Endodermal cell (in vitro differentiated cells): ENCODE data around the gene IRF2BPL. TPM values are rescaled to one million over a fixed set of nuclear protein-coding genes. Genes with fewer than 3 reads are reported as not detected.
A peak's percentile ranks its signal among the peaks of the same experiment; 100 is the strongest.

ENCODE experiments used
- DNase-seq: peaks from one replicate; pipeline ENCODE4 v3.0.0-alpha.2; 2017
- H3K27ac ChIP-seq: 2 replicates; pipeline ENCODE4 v1.5.1; 2013; ENCODE audit warnings: mild to moderate bottlenecking, low read depth, low read length, moderate library complexity
- H3K27me3 ChIP-seq: 2 replicates; pipeline ENCODE4 v1.6.1; 2013; ENCODE audit warnings: mild to moderate bottlenecking, low read length, moderate library complexity; ENCODE audit not compliant: insufficient read depth, control insufficient read depth, poor library complexity, severe bottlenecking
- H3K36me3 ChIP-seq: 2 replicates; pipeline ENCODE4 v1.7.0; 2013; ENCODE audit warnings: mild to moderate bottlenecking, low read length, moderate library complexity; ENCODE audit not compliant: control insufficient read depth, insufficient read depth
- H3K4me1 ChIP-seq: one replicate; pipeline ENCODE4 v1.7.0; 2013; ENCODE audit warnings: low read length; ENCODE audit not compliant: control insufficient read depth, insufficient read depth
- H3K4me3 ChIP-seq: 2 replicates; pipeline ENCODE4 v1.5.1; 2013; ENCODE audit warnings: mild to moderate bottlenecking, low read length, moderate library complexity
- H3K9ac ChIP-seq: 2 replicates; pipeline ENCODE4 v1.6.1; 2013; ENCODE audit warnings: mild to moderate bottlenecking, low read length, moderate library complexity; ENCODE audit not compliant: poor library complexity, severe bottlenecking; ENCODE audit errors: extremely low read depth
- H3K9me3 ChIP-seq: 2 replicates; pipeline ENCODE4 v1.6.1; 2013; ENCODE audit warnings: mild to moderate bottlenecking, low read length, moderate library complexity; ENCODE audit not compliant: control insufficient read depth
- H3K27ac Mint-ChIP-seq: 2 replicates; pipeline ENCODE4 v1.8.0; 2020; ENCODE audit warnings: mixed read lengths
- H3K27me3 Mint-ChIP-seq: 2 replicates; pipeline ENCODE4 v1.8.0; 2021; ENCODE audit warnings: mild to moderate bottlenecking, mixed read lengths; ENCODE audit not compliant: insufficient read depth
- H3K36me3 Mint-ChIP-seq: 2 replicates; pipeline ENCODE4 v1.8.0; 2020; ENCODE audit warnings: low read depth, mixed read lengths
- H3K4me1 Mint-ChIP-seq: 2 replicates; pipeline ENCODE4 v1.8.0; 2020; ENCODE audit warnings: mixed read lengths
- H3K4me3 Mint-ChIP-seq: 2 replicates; pipeline ENCODE4 v1.8.0; 2020; ENCODE audit warnings: mild to moderate bottlenecking, moderate library complexity, mixed read lengths
- H3K9me3 Mint-ChIP-seq: 2 replicates; pipeline ENCODE4 v1.8.0; 2020; ENCODE audit warnings: mild to moderate bottlenecking, mixed read lengths
- CTCF ChIP-seq: fragments of 200-600 bp; sonication (generic); conservative IDR thresholded peaks from 2 replicates; pipeline ENCODE4 v1.5.0; 2021; ENCODE audit warnings: antibody characterized with exemption, mild to moderate bottlenecking
- WGBS, 2 experiments: methylation state at CpG; one replicate each; pipeline versions ENCODE4 v1.1.5 to v1.1.7; 2013; ENCODE audit warnings: missing lambda C conversion rate in 2 of 2, mixed read lengths in 1 of 2; ENCODE audit not compliant: insufficient coverage in 1 of 2, insufficient read length in 1 of 2; 5-methylcytosine and 5-hydroxymethylcytosine counted together
- total RNA-seq, 2 donors: library from RNA; stranded (reverse); fragmentation: NEBNext Ultra II Directional in 1 of 2; extraction: Animal tissue kit (Norgen Biotek cat#: 25700) in 1 of 2; gene quantifications; 2 replicates in 1 of 2; 3 replicates in 1 of 2; pipeline ENCODE4 v1.2.1, GENCODE V29; 2021

The IRF2BPL gene
- total RNA-seq, 2 donors from 2014 or later = 34.2 to 44.3 TPM

- Mint-ChIP-seq H3K27me3 (no peaks in the 10 kb centered on the region), H3K4me3 (no peak overlapping the region), H3K36me3 (no peaks in the 10 kb centered on the region), H3K4me1 (peaks cover 26% of the 10 kb centered on the region), H3K9me3 (peaks cover 4% of the 10 kb centered on the region), H3K27ac (peak overlapping the region; percentile 35)
- Histone ChIP-seq H3K4me3 (no peak overlapping the region), H3K9me3 (peaks cover 4% of the 10 kb centered on the region), H3K4me1 (peaks cover 3% of the 10 kb centered on the region), H3K27me3 (no peaks in the 10 kb centered on the region), H3K9ac (no peak overlapping the region), H3K27ac (no peak overlapping the region), H3K36me3 (no peaks in the 10 kb centered on the region)
- no peak for TF ChIP-seq CTCF
- DNase-seq = no peak
Observed at GRCh38 chr14:77074969-77075368, 46.5 kb upstream of the IRF2BPL start.

GRCh38 chr14:77071938-77072388 is 43.5 kb upstream of the IRF2BPL start:
- no peak overlapping the region for H3K4me3 Mint-ChIP-seq
- H3K27ac Mint-ChIP-seq = peak overlapping the region; percentile 46
- TF ChIP-seq CTCF = no peak
- H3K4me3 ChIP-seq = no peak overlapping the region
- DNase-seq = peak; percentile 63
- peaks cover 3% of the 10 kb centered on the region for H3K4me1 ChIP-seq
- no peaks in the 10 kb centered on the region for H3K9me3 ChIP-seq
- H3K27me3 Mint-ChIP-seq = no peaks in the 10 kb centered on the region
- H3K4me1 Mint-ChIP-seq = peaks cover 26% of the 10 kb centered on the region
- H3K9ac ChIP-seq = no peak overlapping the region
- no peaks in the 10 kb centered on the region for H3K36me3 Mint-ChIP-seq
- no peaks in the 10 kb centered on the region for H3K27me3 ChIP-seq
- H3K9me3 Mint-ChIP-seq = no peaks in the 10 kb centered on the region
- no peaks in the 10 kb centered on the region for H3K36me3 ChIP-seq
- WGBS, 2 experiments = 84 to 93% methylated on average over 3 of the region's 3 CpGs
- H3K27ac ChIP-seq = no peak overlapping the region

- H3K9ac ChIP-seq = no peak overlapping the region
- no peaks in the 10 kb centered on the region for H3K9me3 Mint-ChIP-seq
- H3K27ac ChIP-seq = no peak overlapping the region
Observed at GRCh38 chr14:77069551-77069950, 41.0 kb upstream of the IRF2BPL start.

More at GRCh38 chr14:77069551-77069950, 41.0 kb upstream of the IRF2BPL start:
- H3K27ac Mint-ChIP-seq = no peak overlapping the region
- no peak for DNase-seq
- H3K36me3 Mint-ChIP-seq = no peaks in the 10 kb centered on the region
- Histone ChIP-seq H3K36me3 (no peaks in the 10 kb centered on the region), H3K9me3 (no peaks in the 10 kb centered on the region), H3K4me3 (no peak overlapping the region), H3K27me3 (no peaks in the 10 kb centered on the region), H3K4me1 (no peaks in the 10 kb centered on the region)
- peaks cover 12% of the 10 kb centered on the region for H3K4me1 Mint-ChIP-seq
- 90 to 96% methylated on average over 5 to 7 of the region's 7 CpGs for WGBS, 2 experiments
- TF ChIP-seq CTCF = no peak
- H3K4me3 Mint-ChIP-seq = no peak overlapping the region
- no peaks in the 10 kb centered on the region for H3K27me3 Mint-ChIP-seq
